Lower lobe of right lung (tissue), 2 donors: Measurements from ENCODE around the gene RASGEF1B. TPM values are rescaled to one million over a fixed set of nuclear protein-coding genes. Genes with fewer than 3 reads are reported as not detected.

Source experiments
- ATAC-seq, 2 donors: fragments of 200-7000 bp; cut with Tn5 transposase; one replicate each; pipeline ENCODE4 v1.9.1; 2020 to 2022; ENCODE audit warnings: mild to moderate bottlenecking in 2 of 2, moderate library complexity in 2 of 2
- DNase-seq: peaks from one replicate; pipeline ENCODE4 v3.0.0-alpha.2; 2020
- H3K27ac ChIP-seq: fragments of 200-600 bp; one replicate; pipeline ENCODE4 v1.8.0; 2022
- H3K27me3 ChIP-seq: fragments of 200-600 bp; one replicate; pipeline ENCODE4 v1.8.0; 2022; ENCODE audit warnings: low read depth
- H3K36me3 ChIP-seq: fragments of 200-600 bp; one replicate; pipeline ENCODE4 v1.8.0; 2022; ENCODE audit warnings: mild to moderate bottlenecking
- H3K4me1 ChIP-seq: fragments of 200-600 bp; one replicate; pipeline ENCODE4 v1.8.0; 2022
- H3K4me3 ChIP-seq: fragments of 200-600 bp; one replicate; pipeline ENCODE4 v1.8.0; 2022; ENCODE audit warnings: mild to moderate bottlenecking
- H3K9me3 ChIP-seq: fragments of 200-600 bp; one replicate; pipeline ENCODE4 v1.8.0; 2022
- intact Hi-C: fragments of 100-400 bp; cut with DNase I; formaldehyde crosslinking; loops from one replicate; pipeline ENCODE4 v1.11.0; 2022
- total RNA-seq: library from RNA; stranded (reverse); fragmentation: NEBNext Ultra II Directional; extraction: Animal tissue kit (Norgen Biotek cat#: 25700); gene quantifications from one replicate; pipeline ENCODE4 v1.2.1, GENCODE V29; 2021
- TF ChIP-seq, protein P1 (sequence below): fragments of 200-600 bp; IDR thresholded peaks from one replicate; pipeline ENCODE4 v1.8.0; 2022; ENCODE audit warnings: antibody characterized with exemption, mild to moderate bottlenecking
- donor health status: DM: no; HTN: yes; CAD: no; lungs with severe emphysema.

Gene RASGEF1B
- total RNA-seq, 1 donor from 2014 or later = 63.0 TPM

DNA sequence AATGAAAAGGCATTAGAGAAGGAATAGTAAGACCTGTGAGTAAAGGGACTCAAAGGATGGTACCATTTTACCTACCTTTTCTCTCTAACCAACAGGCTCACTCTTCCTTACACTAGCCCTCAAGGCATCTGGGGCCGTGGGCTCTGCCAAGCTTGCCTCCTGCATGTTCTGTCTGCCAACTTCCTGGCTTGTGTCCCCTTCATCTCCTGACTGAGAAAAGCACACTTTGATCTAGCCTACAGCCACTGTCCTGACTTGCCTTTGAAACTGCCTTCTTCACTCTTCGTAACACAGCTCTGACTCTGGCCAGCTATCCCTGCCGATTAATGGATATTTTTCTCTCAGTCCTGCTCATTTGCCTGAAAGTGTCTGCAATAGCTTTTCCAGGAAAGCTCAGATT lies 76.5 kb downstream of the RASGEF1B start:
- TF ChIP-seq, protein P1, sequence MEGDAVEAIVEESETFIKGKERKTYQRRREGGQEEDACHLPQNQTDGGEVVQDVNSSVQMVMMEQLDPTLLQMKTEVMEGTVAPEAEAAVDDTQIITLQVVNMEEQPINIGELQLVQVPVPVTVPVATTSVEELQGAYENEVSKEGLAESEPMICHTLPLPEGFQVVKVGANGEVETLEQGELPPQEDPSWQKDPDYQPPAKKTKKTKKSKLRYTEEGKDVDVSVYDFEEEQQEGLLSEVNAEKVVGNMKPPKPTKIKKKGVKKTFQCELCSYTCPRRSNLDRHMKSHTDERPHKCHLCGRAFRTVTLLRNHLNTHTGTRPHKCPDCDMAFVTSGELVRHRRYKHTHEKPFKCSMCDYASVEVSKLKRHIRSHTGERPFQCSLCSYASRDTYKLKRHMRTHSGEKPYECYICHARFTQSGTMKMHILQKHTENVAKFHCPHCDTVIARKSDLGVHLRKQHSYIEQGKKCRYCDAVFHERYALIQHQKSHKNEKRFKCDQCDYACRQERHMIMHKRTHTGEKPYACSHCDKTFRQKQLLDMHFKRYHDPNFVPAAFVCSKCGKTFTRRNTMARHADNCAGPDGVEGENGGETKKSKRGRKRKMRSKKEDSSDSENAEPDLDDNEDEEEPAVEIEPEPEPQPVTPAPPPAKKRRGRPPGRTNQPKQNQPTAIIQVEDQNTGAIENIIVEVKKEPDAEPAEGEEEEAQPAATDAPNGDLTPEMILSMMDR = no peak
- DNase-seq (no peak), ATAC-seq (no peak)
- Histone ChIP-seq H3K27ac (no peak overlapping the region), H3K27me3 (no peaks in the 10 kb centered on the region), H3K9me3 (no peaks in the 10 kb centered on the region), H3K4me1 (no peaks in the 10 kb centered on the region), H3K36me3 (no peaks in the 10 kb centered on the region), H3K4me3 (no peak overlapping the region)
- intact Hi-C loops = no loop called here

DNA sequence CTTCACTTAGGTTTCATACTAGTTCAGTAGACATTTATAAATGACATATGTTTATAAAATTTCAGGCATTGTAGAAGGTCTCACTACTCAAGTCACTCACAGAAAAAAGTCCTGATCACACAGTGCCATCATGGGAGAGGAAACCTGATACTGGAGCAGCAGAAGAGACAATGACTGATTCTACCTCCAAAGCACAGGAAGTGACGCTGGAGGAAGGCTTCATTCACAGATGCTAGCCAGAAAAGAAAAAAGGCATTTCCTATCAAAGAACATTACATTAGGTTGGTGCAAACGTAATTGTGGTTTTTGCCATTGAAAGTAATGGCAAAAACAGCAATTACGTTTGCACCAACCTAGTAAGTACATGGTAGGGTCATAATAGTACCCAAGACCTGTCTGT lies 79.5 kb downstream of the RASGEF1B start:
- Histone ChIP-seq H3K27ac (no peak overlapping the region), H3K36me3 (no peaks in the 10 kb centered on the region), H3K4me1 (no peaks in the 10 kb centered on the region), H3K9me3 (no peaks in the 10 kb centered on the region), H3K4me3 (no peak overlapping the region), H3K27me3 (no peaks in the 10 kb centered on the region)
- TF ChIP-seq, protein P1 = no peak
- no peak for ATAC-seq
- intact Hi-C loops = no loop called here
- no peak for DNase-seq

DNA sequence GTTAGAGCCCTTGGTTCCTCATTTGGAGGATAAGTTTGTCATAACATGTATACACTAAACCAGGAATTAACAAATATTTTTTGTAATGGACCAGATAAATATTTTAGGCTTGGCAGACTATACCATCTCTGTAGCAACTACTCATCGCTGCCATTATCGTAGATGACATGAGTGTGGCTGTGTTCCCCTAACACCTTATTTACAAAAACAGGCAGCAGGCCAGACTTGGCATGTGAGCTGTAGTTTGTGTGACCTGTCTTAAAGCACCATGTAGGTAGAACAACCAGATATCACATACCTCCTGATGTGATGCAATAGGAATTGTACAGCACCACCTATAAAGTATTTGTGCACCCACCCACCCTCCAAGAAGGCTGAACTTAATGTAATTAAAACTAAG lies 82.0 kb downstream of the RASGEF1B start:
- no peaks in the 10 kb centered on the region for H3K4me1 ChIP-seq
- no peaks in the 10 kb centered on the region for H3K9me3 ChIP-seq
- intact Hi-C loops = no loop called here
- TF ChIP-seq, protein P1 = no peak
- DNase-seq (no peak), ATAC-seq (no peak)
- no peak overlapping the region for H3K4me3 ChIP-seq
- H3K27me3 ChIP-seq = no peaks in the 10 kb centered on the region
- H3K27ac ChIP-seq = no peak overlapping the region
- no peaks in the 10 kb centered on the region for H3K36me3 ChIP-seq

DNA sequence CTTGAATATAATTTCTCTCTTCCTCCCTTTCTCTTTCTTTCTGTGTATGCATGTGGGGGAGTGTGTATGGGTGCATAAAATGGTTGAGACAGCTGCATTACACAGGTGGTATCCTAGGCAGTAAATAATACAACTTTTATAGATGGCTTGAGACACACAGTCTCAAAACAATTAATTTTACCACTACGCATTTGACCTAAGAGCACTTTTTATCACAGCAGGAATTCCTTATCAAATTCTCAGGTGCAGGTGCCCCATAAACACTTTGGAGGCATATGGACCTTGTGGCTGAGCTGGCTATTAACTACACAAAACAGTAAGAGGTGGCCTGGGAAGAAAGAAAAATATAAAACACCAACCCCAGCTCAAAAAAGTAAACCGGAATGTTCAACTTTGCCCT lies 91.3 kb downstream of the RASGEF1B start:
- DNase-seq (no peak), ATAC-seq (no peak)
- no peak overlapping the region for H3K4me3 ChIP-seq
- intact Hi-C loops = no loop called here
- TF ChIP-seq, protein P1 = no peak
- H3K27ac ChIP-seq = no peak overlapping the region
- no peaks in the 10 kb centered on the region for H3K9me3 ChIP-seq
- no peaks in the 10 kb centered on the region for H3K36me3 ChIP-seq
- no peaks in the 10 kb centered on the region for H3K27me3 ChIP-seq
- H3K4me1 ChIP-seq = no peaks in the 10 kb centered on the region

DNA sequence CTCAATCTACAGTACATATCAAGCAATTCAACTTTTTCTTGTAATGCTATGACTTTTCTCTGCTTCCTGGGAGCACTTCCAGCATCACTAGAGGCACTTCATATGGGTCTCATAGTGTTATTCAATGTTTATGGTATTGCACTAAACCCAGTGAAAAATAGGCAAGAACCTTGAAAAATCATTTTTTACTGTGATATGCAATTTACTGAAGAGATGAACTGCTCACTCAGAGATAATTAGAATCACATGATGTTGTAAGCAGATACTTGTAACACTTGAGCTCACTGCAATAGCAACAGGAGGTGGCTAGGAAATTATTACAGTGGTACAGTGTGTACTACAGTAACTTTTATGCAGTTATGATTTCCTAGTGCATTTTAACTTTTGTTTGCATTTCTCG lies 93.3 kb downstream of the RASGEF1B start:
- H3K4me3 ChIP-seq = no peak overlapping the region
- TF ChIP-seq, protein P1 = no peak
- ATAC-seq (no peak), DNase-seq (no peak)
- no peak overlapping the region for H3K27ac ChIP-seq
- intact Hi-C loops = no loop called here
- H3K36me3 ChIP-seq = no peaks in the 10 kb centered on the region
- H3K4me1 ChIP-seq = no peaks in the 10 kb centered on the region
- H3K9me3 ChIP-seq = no peaks in the 10 kb centered on the region
- H3K27me3 ChIP-seq = no peaks in the 10 kb centered on the region

DNA sequence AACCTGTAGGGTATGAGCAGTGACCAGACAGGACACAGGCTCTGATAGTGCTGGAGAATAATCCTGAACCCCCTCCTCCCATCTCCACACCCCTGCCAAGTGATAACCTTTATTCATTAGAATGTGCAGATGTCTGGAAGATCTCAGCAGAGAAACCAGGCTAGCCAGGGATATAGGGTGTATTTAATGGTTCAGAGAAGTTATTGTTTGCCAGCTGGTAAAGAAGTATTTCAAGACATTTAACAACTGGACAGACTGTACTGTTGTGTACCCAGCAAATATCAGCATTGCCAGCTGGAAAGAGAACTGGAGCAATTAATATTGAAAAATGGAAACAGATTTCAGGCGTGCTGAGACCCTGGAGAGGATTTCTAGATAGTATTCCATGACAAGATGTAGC lies 94.5 kb downstream of the RASGEF1B start:
- no peak for ATAC-seq
- no peak overlapping the region for H3K27ac ChIP-seq
- no peak overlapping the region for H3K4me3 ChIP-seq
- no peaks in the 10 kb centered on the region for H3K9me3 ChIP-seq
- H3K27me3 ChIP-seq = no peaks in the 10 kb centered on the region
- H3K4me1 ChIP-seq = no peaks in the 10 kb centered on the region
- H3K36me3 ChIP-seq = no peaks in the 10 kb centered on the region
- DNase-seq = no peak
- TF ChIP-seq, protein P1 = no peak
- intact Hi-C loops = no loop called here
